ENCODE results near the gene NMNAT3.

NMNAT3 gene

DNA sequence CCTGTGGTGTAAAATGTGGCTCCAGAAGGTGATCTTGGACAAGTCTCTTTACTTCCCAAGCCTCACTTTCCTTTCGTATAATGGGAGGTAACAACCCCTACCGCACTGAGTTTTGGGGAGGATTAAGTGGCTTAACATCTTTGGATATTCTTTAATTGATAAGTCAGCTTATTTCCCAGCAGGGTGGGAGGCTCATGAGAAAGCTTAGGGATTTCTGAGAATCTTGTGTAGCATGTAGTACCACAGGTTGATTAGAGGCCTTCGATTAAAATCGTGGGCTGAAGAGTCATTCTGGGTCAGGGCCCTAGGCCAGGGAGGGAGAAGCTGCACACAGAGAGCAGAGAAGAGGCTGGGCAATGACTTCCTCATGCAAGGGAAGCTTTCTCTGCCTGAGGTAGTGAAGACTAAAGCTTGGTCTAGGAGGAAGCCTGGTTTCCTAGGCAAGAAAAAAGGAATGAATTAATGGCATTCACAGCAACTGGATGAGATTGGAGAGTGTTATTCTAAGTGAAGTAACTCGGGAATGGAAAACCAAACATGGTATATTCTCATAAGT is 1.5 kb upstream of the NMNAT3 start:
- no peaks in the 10 kb centered on the region for H3K27me3 ChIP-seq (ENCODE audit: insufficient read depth, low read length, poor library complexity, severe bottlenecking)
- H3K4me2 ChIP-seq (ENCODE audit: low read depth, low read length, poor library complexity, severe bottlenecking), result no peak overlapping the region
- no peaks in the 10 kb centered on the region for H3K9me2 ChIP-seq (replicated peaks; ENCODE audit: low read depth, low read length)
- no peak overlapping the region for H2AFZ ChIP-seq (ENCODE audit: low read length)
- H3F3A ChIP-seq (ENCODE audit: low read depth), result no peaks in the 10 kb centered on the region
- no peaks in the 10 kb centered on the region for H4K20me1 ChIP-seq (ENCODE audit: insufficient read depth, low read length, poor library complexity, severe bottlenecking)
- H3K4me1 ChIP-seq (ENCODE audit: insufficient read depth, low read length, poor library complexity, severe bottlenecking), result peaks cover 5% of the 10 kb centered on the region
- TF ChIP-seq, protein P1, sequence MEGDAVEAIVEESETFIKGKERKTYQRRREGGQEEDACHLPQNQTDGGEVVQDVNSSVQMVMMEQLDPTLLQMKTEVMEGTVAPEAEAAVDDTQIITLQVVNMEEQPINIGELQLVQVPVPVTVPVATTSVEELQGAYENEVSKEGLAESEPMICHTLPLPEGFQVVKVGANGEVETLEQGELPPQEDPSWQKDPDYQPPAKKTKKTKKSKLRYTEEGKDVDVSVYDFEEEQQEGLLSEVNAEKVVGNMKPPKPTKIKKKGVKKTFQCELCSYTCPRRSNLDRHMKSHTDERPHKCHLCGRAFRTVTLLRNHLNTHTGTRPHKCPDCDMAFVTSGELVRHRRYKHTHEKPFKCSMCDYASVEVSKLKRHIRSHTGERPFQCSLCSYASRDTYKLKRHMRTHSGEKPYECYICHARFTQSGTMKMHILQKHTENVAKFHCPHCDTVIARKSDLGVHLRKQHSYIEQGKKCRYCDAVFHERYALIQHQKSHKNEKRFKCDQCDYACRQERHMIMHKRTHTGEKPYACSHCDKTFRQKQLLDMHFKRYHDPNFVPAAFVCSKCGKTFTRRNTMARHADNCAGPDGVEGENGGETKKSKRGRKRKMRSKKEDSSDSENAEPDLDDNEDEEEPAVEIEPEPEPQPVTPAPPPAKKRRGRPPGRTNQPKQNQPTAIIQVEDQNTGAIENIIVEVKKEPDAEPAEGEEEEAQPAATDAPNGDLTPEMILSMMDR (conservative IDR thresholded peaks at IDR 0.05; ENCODE audit: low read length), result no peak
- no peak for TF ChIP-seq EZH2phosphoT487 (IDR thresholded peaks at IDR 0.05; ENCODE audit: borderline replicate concordance)
- H3K4me3 ChIP-seq (ENCODE audit: low read length, poor library complexity, severe bottlenecking), result no peak overlapping the region
- no peaks in the 10 kb centered on the region for H3K36me3 ChIP-seq (ENCODE audit: insufficient read depth, low read length)
- H3K79me2 ChIP-seq (ENCODE audit: insufficient read depth, low read length), result no peaks in the 10 kb centered on the region
- no peak overlapping the region for H3K9ac ChIP-seq (ENCODE audit: low read depth, low read length, poor library complexity, severe bottlenecking)
- H3K9me3 ChIP-seq (ENCODE audit: insufficient read depth, low read depth, low read length), result no peaks in the 10 kb centered on the region

GRCh38 chr3:139676632-139677387 is 962 bp downstream of the NMNAT3 start:
- H3K79me2 ChIP-seq (ENCODE audit: insufficient read depth, low read length), result no peaks in the 10 kb centered on the region
- no peaks in the 10 kb centered on the region for H3K27me3 ChIP-seq (ENCODE audit: insufficient read depth, low read length, poor library complexity, severe bottlenecking)
- H3K4me2 ChIP-seq (ENCODE audit: low read depth, low read length, poor library complexity, severe bottlenecking), result peak overlapping the region; percentile 58
- peak overlapping the region; percentile 88; the same call in 1 of the 2 replicates for H2AFZ ChIP-seq (ENCODE audit: low read length)
- no peaks in the 10 kb centered on the region for H3K9me2 ChIP-seq (replicated peaks; ENCODE audit: low read depth, low read length)
- no peaks in the 10 kb centered on the region for H3K9me3 ChIP-seq (ENCODE audit: insufficient read depth, low read depth, low read length)
- peaks cover 5% of the 10 kb centered on the region for H3K4me1 ChIP-seq (ENCODE audit: insufficient read depth, low read length, poor library complexity, severe bottlenecking)
- peak overlapping the region; percentile 70 for H3K9ac ChIP-seq (ENCODE audit: low read depth, low read length, poor library complexity, severe bottlenecking)
- no peaks in the 10 kb centered on the region for H3K36me3 ChIP-seq (ENCODE audit: insufficient read depth, low read length)
- H3K4me3 ChIP-seq (ENCODE audit: low read length, poor library complexity, severe bottlenecking), result peak overlapping the region; percentile 79
- TF ChIP-seq EZH2phosphoT487 (IDR thresholded peaks at IDR 0.05; ENCODE audit: borderline replicate concordance), result no peak
- TF ChIP-seq, protein P1 (conservative IDR thresholded peaks at IDR 0.05; ENCODE audit: low read length), result no peak
- no peaks in the 10 kb centered on the region for H3F3A ChIP-seq (ENCODE audit: low read depth)
- no peaks in the 10 kb centered on the region for H4K20me1 ChIP-seq (ENCODE audit: insufficient read depth, low read length, poor library complexity, severe bottlenecking)

DNA sequence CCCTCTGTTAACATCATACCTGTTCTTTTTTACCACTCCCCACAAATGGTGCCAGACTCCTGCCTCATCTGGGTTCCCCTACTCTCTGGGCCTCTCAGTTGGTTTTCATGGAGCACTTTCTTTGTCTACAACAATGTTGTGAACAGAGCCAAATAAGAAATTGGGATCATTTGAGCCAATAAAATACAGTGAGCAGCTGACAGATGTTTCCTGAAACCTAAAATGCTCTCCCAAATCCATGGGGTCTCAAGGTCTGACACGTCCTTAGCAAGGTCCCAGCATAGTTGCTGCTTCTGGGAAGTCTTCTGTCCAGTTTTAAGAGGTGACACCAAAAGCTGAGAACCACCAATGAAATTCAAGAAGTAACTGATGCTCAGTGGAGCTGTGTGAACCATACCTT is 1.7 kb downstream of the NMNAT3 start:
- Histone ChIP-seq H3K4me3 (ENCODE audit: low read length, poor library complexity, severe bottlenecking) (peak overlapping the region; percentile 79), H3F3A (ENCODE audit: low read depth) (no peaks in the 10 kb centered on the region), H2AFZ (ENCODE audit: low read length) (no peak overlapping the region), H4K20me1 (ENCODE audit: insufficient read depth, low read length, poor library complexity, severe bottlenecking) (no peaks in the 10 kb centered on the region), H3K79me2 (ENCODE audit: insufficient read depth, low read length) (no peaks in the 10 kb centered on the region), H3K4me1 (ENCODE audit: insufficient read depth, low read length, poor library complexity, severe bottlenecking) (peaks cover 5% of the 10 kb centered on the region), H3K9ac (ENCODE audit: low read depth, low read length, poor library complexity, severe bottlenecking) (peak overlapping the region; percentile 30), H3K9me3 (ENCODE audit: insufficient read depth, low read depth, low read length) (no peaks in the 10 kb centered on the region), H3K27me3 (ENCODE audit: insufficient read depth, low read length, poor library complexity, severe bottlenecking) (no peaks in the 10 kb centered on the region), H3K9me2 (replicated peaks; ENCODE audit: low read depth, low read length) (no peaks in the 10 kb centered on the region), H3K36me3 (ENCODE audit: insufficient read depth, low read length) (no peaks in the 10 kb centered on the region), H3K4me2 (ENCODE audit: low read depth, low read length, poor library complexity, severe bottlenecking) (peak overlapping the region; percentile 58)
- TF ChIP-seq, protein P1 (conservative IDR thresholded peaks at IDR 0.05; ENCODE audit: low read length), result no peak
- TF ChIP-seq EZH2phosphoT487 (IDR thresholded peaks at IDR 0.05; ENCODE audit: borderline replicate concordance), result no peak

Data from Loucy (cell line).